GM19397 (cell line): ENCODE measurements around the gene AEBP1.

Experiments used
- ATAC-seq: cut with Tn5 transposase; IDR thresholded peaks from one replicate; pipeline ENCODE4 v1.9.1; 2021; ENCODE audit warnings: mild to moderate bottlenecking, moderate library complexity; ENCODE audit not compliant: unreplicated experiment

The AEBP1 gene

GRCh38 chr7:44103923-44104859 is at the start of gene AEBP1:
Gene AEBP1, plus strand, starts transcription at chr7:44104345. Its CDS starts 321 bp downstream, at chr7:44104666.
- no peak for ATAC-seq

GRCh38 chr7:44056681-44057080 is 47.5 kb upstream of the AEBP1 start:
- no peak for ATAC-seq

- ATAC-seq = no peak
Observed at GRCh38 chr7:44057181-44057848, 46.8 kb upstream of the AEBP1 start.

GRCh38 chr7:44057849-44058758 is 46.0 kb upstream of the AEBP1 start:
- no peak for ATAC-seq

GRCh38 chr7:44058759-44059218 is 45.4 kb upstream of the AEBP1 start:
- ATAC-seq = no peak

GRCh38 chr7:44059219-44060090 is 44.7 kb upstream of the AEBP1 start:
- ATAC-seq = no peak

GRCh38 chr7:44060091-44060947 is 43.8 kb upstream of the AEBP1 start:
- no peak for ATAC-seq

GRCh38 chr7:44060948-44061644 is 43.0 kb upstream of the AEBP1 start:
- ATAC-seq = no peak

- no peak for ATAC-seq
Observed at GRCh38 chr7:44061645-44062179, 42.4 kb upstream of the AEBP1 start.

GRCh38 chr7:44062180-44062902 is 41.8 kb upstream of the AEBP1 start:
- ATAC-seq = no peak

- no peak for ATAC-seq
Observed at GRCh38 chr7:44062903-44063295, 41.2 kb upstream of the AEBP1 start.

GRCh38 chr7:44063547-44063893 is 40.6 kb upstream of the AEBP1 start:
- ATAC-seq = no peak

- ATAC-seq = no peak
Observed at GRCh38 chr7:44063894-44064651, 40.1 kb upstream of the AEBP1 start.

GRCh38 chr7:44064791-44065430 is 39.2 kb upstream of the AEBP1 start:
- ATAC-seq = no peak

- no peak for ATAC-seq
Observed at GRCh38 chr7:44065431-44066110, 38.6 kb upstream of the AEBP1 start, which contains the start of gene PGAM2. Gene PGAM2, minus strand, starts transcription at chr7:44065567. Its CDS starts 38 bp downstream, at chr7:44065529.

GRCh38 chr7:44066111-44066460 is 38.1 kb upstream of the AEBP1 start:
- no peak for ATAC-seq
